IMR-90 (cell line): ENCODE data around the gene OPA3.

ENCODE experiments used
- CEBPB ChIP-seq: IDR thresholded peaks from 2 replicates; pipeline ENCODE4 v1.6.1; 2012; ENCODE audit warnings: low read depth, low read length, improper control_type of control experiment
- CHD1 ChIP-seq: IDR thresholded peaks from 2 replicates; pipeline ENCODE4 v1.6.1; 2012; ENCODE audit warnings: low read depth, low read length, improper control_type of control experiment
- CTCF ChIP-seq: conservative IDR thresholded peaks from 2 replicates; pipeline ENCODE4 v1.5.1; 2012; ENCODE audit warnings: mild to moderate bottlenecking, low read depth, low read length, improper control_type of control experiment
- FOS ChIP-seq: fragments of 150-350 bp; IDR thresholded peaks from 2 replicates; pipeline ENCODE4 v1.6.1; 2016; ENCODE audit warnings: low read depth, low read length
- MAZ ChIP-seq: IDR thresholded peaks from 2 replicates; pipeline ENCODE4 v1.6.1; 2012; ENCODE audit warnings: low read depth, mild to moderate bottlenecking, low read length, improper control_type of control experiment, moderate library complexity, borderline replicate concordance
- MXI1 ChIP-seq: IDR thresholded peaks from 2 replicates; pipeline ENCODE4 v1.6.1; 2012; ENCODE audit warnings: low read depth, mild to moderate bottlenecking, low read length, moderate library complexity, borderline replicate concordance
- POLR2A ChIP-seq: IDR thresholded peaks from 2 replicates; pipeline ENCODE4 v1.6.1; 2012; ENCODE audit warnings: mild to moderate bottlenecking, low read depth, low read length
- RAD21 ChIP-seq: IDR thresholded peaks from 2 replicates; pipeline ENCODE4 v1.6.1; 2012; ENCODE audit warnings: low read length, improper control_type of control experiment
- SMC3 ChIP-seq: fragments of 150-350 bp; IDR thresholded peaks from 2 replicates; pipeline ENCODE4 v1.6.1; 2016; ENCODE audit warnings: low read depth, mild to moderate bottlenecking, antibody characterized with exemption, low read length, moderate library complexity
- USF2 ChIP-seq: fragments of 150-350 bp; IDR thresholded peaks from 2 replicates; pipeline ENCODE4 v1.6.1; 2017; ENCODE audit warnings: mild to moderate bottlenecking, antibody characterized with exemption, low read length, low read depth

DNA sequence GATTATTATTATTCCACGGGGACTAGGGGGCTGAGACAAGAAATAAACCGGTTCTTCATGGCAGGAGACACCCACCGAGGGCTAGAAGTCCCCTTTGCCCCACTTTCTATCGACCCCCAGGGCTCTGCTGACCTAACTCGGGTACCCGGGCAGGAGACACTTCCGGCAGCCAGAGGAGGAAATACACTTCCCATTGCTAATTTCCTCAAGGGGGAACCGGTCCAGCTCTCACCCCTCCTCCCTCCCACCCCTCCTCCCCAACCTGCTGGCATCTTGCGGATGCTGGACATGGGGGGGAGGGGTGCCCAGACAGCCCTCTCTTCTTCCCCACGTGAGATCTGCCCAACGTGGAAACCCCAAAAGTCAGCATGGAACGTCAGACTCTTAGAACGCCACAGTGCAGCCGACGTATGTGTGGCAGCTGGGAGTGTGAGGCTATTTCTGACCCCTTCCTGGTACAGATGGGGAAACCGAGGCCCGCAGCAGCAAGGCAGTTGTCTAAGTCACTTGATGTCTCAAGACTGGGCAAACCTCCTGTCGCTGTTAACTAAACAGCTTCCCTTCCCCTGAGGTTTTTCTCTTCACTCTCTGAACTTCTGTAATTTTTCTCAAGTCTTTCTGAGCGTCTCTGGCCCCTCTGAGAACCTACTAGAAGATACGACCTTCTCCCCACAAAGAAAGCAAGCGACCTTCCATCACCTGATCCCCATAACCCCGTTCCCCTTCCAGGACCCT lies 13.8 kb upstream of the OPA3 start:
- TF ChIP-seq CTCF, result no peak
- TF ChIP-seq MAZ, result no peak
- TF ChIP-seq FOS, result no peak
- TF ChIP-seq CEBPB, result no peak
- TF ChIP-seq SMC3, result no peak
- TF ChIP-seq MXI1, result no peak
- no peak for TF ChIP-seq POLR2A
- no peak for TF ChIP-seq CHD1
- TF ChIP-seq USF2, result no peak
- no peak for TF ChIP-seq RAD21
